Measurements from ENCODE around the gene MBD4.

MBD4 gene

GRCh38 chr3:129439226-129439816 lies 427 bp downstream of the MBD4 start:
- Histone ChIP-seq H3K9me3 (ENCODE audit: insufficient read depth, low read depth, low read length) (no peaks in the 10 kb centered on the region), H4K8ac (ENCODE audit: low read depth, low read length) (peak overlapping the region; percentile 90), H3K27ac (ENCODE audit: low read depth, low read length) (peak overlapping the region; percentile 90), H3K14ac (ENCODE audit: low read length) (peak overlapping the region; percentile 96), H3K4me3 (ENCODE audit: low read depth, low read length) (peak overlapping the region; percentile 95), H2BK12ac (ENCODE audit: low read length) (no peak overlapping the region), H2BK5ac (ENCODE audit: low read depth, low read length, poor library complexity) (peak overlapping the region; percentile 83), H2AK5ac (ENCODE audit: low read length) (peak overlapping the region; percentile 13), H3K18ac (ENCODE audit: low read length) (peak overlapping the region; percentile 88), H3K79me1 (ENCODE audit: low read length) (peaks cover 7% of the 10 kb centered on the region), H3K23ac (ENCODE audit: low read length) (no peak overlapping the region), H3K4me1 (ENCODE audit: control insufficient read depth in 1 of 2, insufficient read depth in 2 of 2, low read length in 2 of 2) (peaks cover 0 to 7% of the 10 kb centered on the region in 2 experiments), H3K9ac (ENCODE audit: low read length) (peak overlapping the region; percentile 84), H3K4me2 (ENCODE audit: low read length) (peak overlapping the region; percentile 79), H4K12ac (ENCODE audit: low read depth, low read length) (peak overlapping the region; percentile 90), H3K36me3 (ENCODE audit: control insufficient read depth in 1 of 2, insufficient read depth in 2 of 2, low read length in 2 of 2) (peaks cover 2 to 9% of the 10 kb centered on the region in 2 experiments), H2AFZ (ENCODE audit: insufficient read depth, low read length, poor library complexity) (peak overlapping the region; percentile 94), H3K4ac (ENCODE audit: low read depth, low read length) (peak overlapping the region; percentile 73), H3K79me2 (ENCODE audit: control insufficient read depth, insufficient read depth, low read length, poor library complexity) (peaks cover 9% of the 10 kb centered on the region), H3K27me3 (ENCODE audit: insufficient read depth, low read length) (no peaks in the 10 kb centered on the region), H4K91ac (ENCODE audit: low read depth, low read length) (peak overlapping the region; percentile 80), H2BK120ac (ENCODE audit: insufficient read depth, low read length, poor library complexity) (peak overlapping the region; percentile 74)
- DNase-seq = peak in 1 of 2 donors; percentile 20
- WGBS (ENCODE audit: extremely low coverage, insufficient coverage, insufficient read length) = no CpG with 5 or more reads among the region's 17 CpGs

- Histone ChIP-seq H4K12ac (ENCODE audit: low read depth, low read length) (no peak overlapping the region), H3K4me2 (ENCODE audit: low read length) (no peak overlapping the region), H3K36me3 (ENCODE audit: control insufficient read depth in 1 of 2, insufficient read depth in 2 of 2, low read length in 2 of 2) (peaks cover 10 to 29% of the 10 kb centered on the region in 2 experiments), H3K27me3 (ENCODE audit: insufficient read depth, low read length) (no peaks in the 10 kb centered on the region), H3K23ac (ENCODE audit: low read length) (no peak overlapping the region), H3K27ac (ENCODE audit: low read depth, low read length) (no peak overlapping the region), H3K4me1 (ENCODE audit: control insufficient read depth in 1 of 2, insufficient read depth in 2 of 2, low read length in 2 of 2) (peaks cover 0 to 1% of the 10 kb centered on the region in 2 experiments), H2BK12ac (ENCODE audit: low read length) (no peak overlapping the region), H2AFZ (ENCODE audit: insufficient read depth, low read length, poor library complexity) (no peak overlapping the region), H3K79me2 (ENCODE audit: control insufficient read depth, insufficient read depth, low read length, poor library complexity) (peaks cover 8% of the 10 kb centered on the region), H3K4me3 (ENCODE audit: low read depth, low read length) (no peak overlapping the region), H3K9me3 (ENCODE audit: insufficient read depth, low read depth, low read length) (no peaks in the 10 kb centered on the region), H2AK5ac (ENCODE audit: low read length) (no peak overlapping the region), H4K91ac (ENCODE audit: low read depth, low read length) (no peak overlapping the region), H2BK120ac (ENCODE audit: insufficient read depth, low read length, poor library complexity) (no peak overlapping the region), H3K4ac (ENCODE audit: low read depth, low read length) (no peak overlapping the region), H3K9ac (ENCODE audit: low read length) (no peak overlapping the region), H3K18ac (ENCODE audit: low read length) (no peak overlapping the region), H3K14ac (ENCODE audit: low read length) (no peak overlapping the region), H2BK5ac (ENCODE audit: low read depth, low read length, poor library complexity) (no peak overlapping the region), H3K79me1 (ENCODE audit: low read length) (peaks cover 7% of the 10 kb centered on the region), H4K8ac (ENCODE audit: low read depth, low read length) (no peak overlapping the region)
- WGBS (ENCODE audit: extremely low coverage, insufficient coverage, insufficient read length) = no CpG with 5 or more reads among the region's 1 CpG
- DNase-seq = no peak
Observed at GRCh38 chr3:129435367-129435766, 4.4 kb downstream of the MBD4 start.

- no peak overlapping the region for H2AFZ ChIP-seq (ENCODE audit: insufficient read depth, low read length, poor library complexity)
- H3K9ac ChIP-seq (ENCODE audit: low read length) = no peak overlapping the region
- H4K8ac ChIP-seq (ENCODE audit: low read depth, low read length) = no peak overlapping the region
- peaks cover 2% of the 10 kb centered on the region for H3K79me2 ChIP-seq (ENCODE audit: control insufficient read depth, insufficient read depth, low read length, poor library complexity)
- no peak overlapping the region for H3K23ac ChIP-seq (ENCODE audit: low read length)
- no peak overlapping the region for H3K27ac ChIP-seq (ENCODE audit: low read depth, low read length)
- WGBS (ENCODE audit: extremely low coverage, insufficient coverage, insufficient read length) = no CpG with 5 or more reads among the region's 1 CpG
- H3K27me3 ChIP-seq (ENCODE audit: insufficient read depth, low read length) = no peaks in the 10 kb centered on the region
- no peak overlapping the region for H2BK5ac ChIP-seq (ENCODE audit: low read depth, low read length, poor library complexity)
- H3K36me3 ChIP-seq (ENCODE audit: control insufficient read depth in 1 of 2, insufficient read depth in 2 of 2, low read length in 2 of 2) = peaks cover 10 to 29% of the 10 kb centered on the region in 2 experiments
- no peak overlapping the region for H2BK12ac ChIP-seq (ENCODE audit: low read length)
- no peak overlapping the region for H3K4ac ChIP-seq (ENCODE audit: low read depth, low read length)
- no peak overlapping the region for H3K18ac ChIP-seq (ENCODE audit: low read length)
- H3K79me1 ChIP-seq (ENCODE audit: low read length) = no peaks in the 10 kb centered on the region
- H3K4me3 ChIP-seq (ENCODE audit: low read depth, low read length) = no peak overlapping the region
- no peak overlapping the region for H3K14ac ChIP-seq (ENCODE audit: low read length)
- no peak overlapping the region for H2BK120ac ChIP-seq (ENCODE audit: insufficient read depth, low read length, poor library complexity)
- DNase-seq = no peak
- peaks cover 0 to 1% of the 10 kb centered on the region in 2 experiments for H3K4me1 ChIP-seq (ENCODE audit: control insufficient read depth in 1 of 2, insufficient read depth in 2 of 2, low read length in 2 of 2)
- H2AK5ac ChIP-seq (ENCODE audit: low read length) = no peak overlapping the region
- no peak overlapping the region for H4K12ac ChIP-seq (ENCODE audit: low read depth, low read length)
- H3K9me3 ChIP-seq (ENCODE audit: insufficient read depth, low read depth, low read length) = no peaks in the 10 kb centered on the region
- H3K4me2 ChIP-seq (ENCODE audit: low read length) = no peak overlapping the region
- H4K91ac ChIP-seq (ENCODE audit: low read depth, low read length) = no peak overlapping the region
Observed at GRCh38 chr3:129434140-129434539, 5.6 kb downstream of the MBD4 start.

GRCh38 chr3:129433565-129433964 lies 6.2 kb downstream of the MBD4 start:
- WGBS (ENCODE audit: extremely low coverage, insufficient coverage, insufficient read length) = no CpG with 5 or more reads among the region's 5 CpGs
- H3K4me1 ChIP-seq (ENCODE audit: control insufficient read depth in 1 of 2, insufficient read depth in 2 of 2, low read length in 2 of 2) = no peaks in the 10 kb centered on the region
- no peak for DNase-seq

More at GRCh38 chr3:129433565-129433964, 6.2 kb downstream of the MBD4 start:
- Histone ChIP-seq H4K8ac (ENCODE audit: low read depth, low read length) (no peak overlapping the region), H2AFZ (ENCODE audit: insufficient read depth, low read length, poor library complexity) (no peak overlapping the region), H4K91ac (ENCODE audit: low read depth, low read length) (no peak overlapping the region), H2BK12ac (ENCODE audit: low read length) (no peak overlapping the region), H3K79me2 (ENCODE audit: control insufficient read depth, insufficient read depth, low read length, poor library complexity) (peaks cover under 1% of the 10 kb centered on the region), H3K27ac (ENCODE audit: low read depth, low read length) (no peak overlapping the region), H3K27me3 (ENCODE audit: insufficient read depth, low read length) (no peaks in the 10 kb centered on the region), H3K18ac (ENCODE audit: low read length) (no peak overlapping the region), H3K14ac (ENCODE audit: low read length) (no peak overlapping the region), H4K12ac (ENCODE audit: low read depth, low read length) (no peak overlapping the region), H3K4me2 (ENCODE audit: low read length) (no peak overlapping the region), H2BK5ac (ENCODE audit: low read depth, low read length, poor library complexity) (no peak overlapping the region), H2BK120ac (ENCODE audit: insufficient read depth, low read length, poor library complexity) (no peak overlapping the region), H3K9ac (ENCODE audit: low read length) (no peak overlapping the region), H3K23ac (ENCODE audit: low read length) (no peak overlapping the region), H3K4me3 (ENCODE audit: low read depth, low read length) (no peak overlapping the region), H2AK5ac (ENCODE audit: low read length) (no peak overlapping the region), H3K36me3 (ENCODE audit: control insufficient read depth in 1 of 2, insufficient read depth in 2 of 2, low read length in 2 of 2) (peaks cover 10 to 29% of the 10 kb centered on the region in 2 experiments), H3K79me1 (ENCODE audit: low read length) (peaks cover 3% of the 10 kb centered on the region), H3K9me3 (ENCODE audit: insufficient read depth, low read depth, low read length) (no peaks in the 10 kb centered on the region), H3K4ac (ENCODE audit: low read depth, low read length) (no peak overlapping the region)

Data from trophoblast cell (in vitro differentiated cells and primary cell).